ENCODE data around the gene BTF3L4.

DNA sequence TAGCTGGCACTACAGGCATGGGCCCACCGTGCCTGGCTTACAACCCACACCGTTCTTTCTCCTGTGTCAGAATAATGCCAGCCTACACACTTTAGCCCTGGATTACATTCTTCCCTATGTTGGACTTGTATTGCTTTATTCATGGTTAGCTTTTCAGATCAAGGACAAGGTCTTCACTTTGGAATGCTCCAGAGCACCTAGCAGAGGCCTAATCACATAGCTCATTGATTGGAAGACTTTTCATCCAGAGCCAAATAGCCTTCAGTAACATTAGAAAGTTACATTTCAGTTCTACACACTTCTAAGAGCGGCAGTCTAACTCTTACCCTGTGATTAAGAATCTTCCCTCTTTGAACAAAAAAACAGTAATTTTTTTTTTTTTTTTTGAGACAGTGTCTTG, 56.4 kb downstream of the BTF3L4 start:
- no peak for TF ChIP-seq CTCF (IDR thresholded peaks at IDR 0.05)
- TF ChIP-seq POLR2A (IDR thresholded peaks at IDR 0.05), result no peak

Measured in esophagus squamous epithelium (tissue), 4 donors.